Endothelial cell of umbilical vein (primary cell): ENCODE data around the gene PCDH17. TPM values are rescaled to one million over a fixed set of nuclear protein-coding genes. Genes with fewer than 3 reads are reported as not detected.

ENCODE experiments used
- BruUV-seq: library from RNA; stranded (reverse); fragments of 400-500 nt; replicated peaks from 2 replicates; lab custom pipeline; 2021; lab: Mats Ljungman, UMichigan
- CTCF ChIA-PET: fragments of 300-600, 350-600 bp; sonication (Branson Sonifier 250); formaldehyde crosslinking; loops from one replicate; lab custom pipeline; 2021; ENCODE audit warnings: antibody characterized with exemption, inconsistent platforms; lab: Charles Lee
- POLR2A ChIA-PET: fragments of 300-600, 350-600 bp; sonication (Branson Sonifier 250); formaldehyde crosslinking; loops from one replicate; lab custom pipeline; 2021; ENCODE audit warnings: antibody characterized with exemption, inconsistent platforms; lab: Charles Lee
- DNase-seq: peaks from one replicate; pipeline ENCODE4 v3.0.0-alpha.2; 2011; ENCODE audit warnings: low read depth, low spot score
- FAIRE-seq: peaks from 2 replicates; lab custom pipeline; 2011; peaks lifted over from hg19 to GRCh38; lab: Jason Lieb, UNC
- H2AFZ ChIP-seq: 2 replicates; pipeline ENCODE4 v1.6.0; 2012; ENCODE audit warnings: low read depth, low read length, control low read depth, inconsistent platforms
- H3K27ac ChIP-seq: 2 replicates; pipeline ENCODE4 v1.5.1; 2011; ENCODE audit warnings: low read depth, mild to moderate bottlenecking, control low read depth, low read length, moderate library complexity; ENCODE audit not compliant: insufficient read depth
- H3K27me3 ChIP-seq, 2 experiments: 2 replicates each; pipeline versions ENCODE4 v1.6.0 to v1.6.1; 2011; ENCODE audit warnings: low read length in 2 of 2, mixed read lengths in 1 of 2; ENCODE audit not compliant: control insufficient read depth in 2 of 2, insufficient read depth in 2 of 2
- H3K36me3 ChIP-seq, 2 experiments: 2 replicates in 1 of 2; 3 replicates in 1 of 2; pipeline ENCODE4 v1.5.1; 2011; ENCODE audit warnings: low read length in 2 of 2, mild to moderate bottlenecking in 1 of 2, moderate library complexity in 1 of 2; ENCODE audit not compliant: control insufficient read depth in 2 of 2, insufficient read depth in 2 of 2; ENCODE audit errors: extremely low read depth in 1 of 2
- H3K4me1 ChIP-seq: 3 replicates; pipeline ENCODE4 v1.5.1; 2011; ENCODE audit warnings: mild to moderate bottlenecking, low read length; ENCODE audit not compliant: control insufficient read depth, insufficient read depth; ENCODE audit errors: extremely low read depth
- H3K4me2 ChIP-seq: 2 replicates; pipeline ENCODE4 v1.6.1; 2011; ENCODE audit warnings: low read length, control low read depth, mixed read lengths; ENCODE audit not compliant: insufficient read depth
- H3K4me3 ChIP-seq, 3 experiments: fragments of 200-600 bp in 1 of 3; sonication (generic), shearing (Covaris generic) in 1 of 3; replicated peaks in 1 of 3; 2 replicates each; pipeline ENCODE4 v1.5.1; 2011 to 2016; ENCODE audit warnings: control low read depth in 3 of 3, low read length in 3 of 3, mild to moderate bottlenecking in 2 of 3, inconsistent platforms in 1 of 3, low read depth in 1 of 3, moderate library complexity in 1 of 3; ENCODE audit not compliant: insufficient read depth in 1 of 3
- H3K79me2 ChIP-seq: 2 replicates; pipeline ENCODE4 v1.6.0; 2012; ENCODE audit warnings: low read length, inconsistent platforms; ENCODE audit not compliant: control insufficient read depth, insufficient read depth
- H3K9ac ChIP-seq: replicated peaks from 2 replicates; pipeline ENCODE3; 2011; ENCODE audit warnings: low read length, control low read depth; ENCODE audit not compliant: insufficient read depth; ENCODE audit errors: extremely low read depth
- H3K9me1 ChIP-seq: replicated peaks from 3 replicates; pipeline ENCODE4 v1.6.0; 2011; ENCODE audit warnings: mild to moderate bottlenecking, low read length; ENCODE audit not compliant: control insufficient read depth, insufficient read depth; ENCODE audit errors: extremely low read depth
- H3K9me3 ChIP-seq: replicated peaks from 2 replicates; pipeline ENCODE4 v1.5.1; 2012; ENCODE audit warnings: low read length, inconsistent platforms; ENCODE audit not compliant: control insufficient read depth, insufficient read depth
- H4K20me1 ChIP-seq: replicated peaks from 2 replicates; pipeline ENCODE3; 2011; ENCODE audit warnings: mild to moderate bottlenecking, low read length; ENCODE audit not compliant: control insufficient read depth, insufficient read depth; ENCODE audit errors: extremely low read depth
- EZH2 ChIP-seq: IDR thresholded peaks from 2 replicates; pipeline ENCODE4 v1.6.1; 2012; ENCODE audit warnings: borderline replicate concordance, low read depth, mild to moderate bottlenecking, moderate library complexity, low read length, inconsistent platforms; ENCODE audit not compliant: severe bottlenecking
- FOS ChIP-seq: IDR thresholded peaks from 2 replicates; pipeline ENCODE4 v1.6.1; 2011; ENCODE audit warnings: mild to moderate bottlenecking, low read length, moderate library complexity, borderline replicate concordance; ENCODE audit not compliant: insufficient read depth
- GATA2 ChIP-seq: IDR thresholded peaks from 2 replicates; pipeline ENCODE4 v1.7.0; 2011; ENCODE audit warnings: low read depth, mild to moderate bottlenecking, moderate library complexity, mixed read lengths, low read length; ENCODE audit not compliant: insufficient read length, insufficient read depth
- JUN ChIP-seq: IDR thresholded peaks from 2 replicates; pipeline ENCODE4 v1.6.1; 2011; ENCODE audit warnings: borderline replicate concordance, low read depth; ENCODE audit not compliant: insufficient read length, insufficient read depth
- MAX ChIP-seq: IDR thresholded peaks from 2 replicates; pipeline ENCODE4 v1.6.1; 2011; ENCODE audit not compliant: insufficient read depth, insufficient read length
- MYC ChIP-seq: IDR thresholded peaks from one replicate; pipeline ENCODE4 v1.6.1; 2011; ENCODE audit warnings: mild to moderate bottlenecking, low read depth, low read length
- POLR2A ChIP-seq: IDR thresholded peaks from 2 replicates; pipeline ENCODE4 v1.6.1; 2012; ENCODE audit warnings: low read depth, mild to moderate bottlenecking, control low read depth, low read length
- POLR2AphosphoS5 ChIP-seq: IDR thresholded peaks from 2 replicates; pipeline ENCODE4 v1.6.1; 2012; ENCODE audit warnings: low read depth, mild to moderate bottlenecking, control low read depth, low read length, moderate library complexity; ENCODE audit not compliant: insufficient read depth
- dilution Hi-C: fragments of 300-500 bp; cut with MboI; formaldehyde crosslinking; loops from one replicate; pipeline ENCODE4 v1.15.0; 2019; ENCODE audit warnings: low sequenced_read_pairs; ENCODE audit not compliant: extremely low pct_ligation_motif_present
- intact Hi-C: fragments of 100-400 bp; cut with micrococcal nuclease; formaldehyde crosslinking; loops from one replicate; pipeline ENCODE4 v1.10.0; 2022
- polyA plus RNA-seq, 4 experiments: library from polyadenylated mRNA; depleted of rRNA in 3 of 4; stranded (reverse) in 3 of 4; unstranded in 1 of 4; fragments of >200 nt; gene quantifications; 2 replicates each; pipeline versions ENCODE4 v1.2.1 to v1.2.3, GENCODE V29; 2011 to 2012; ENCODE audit warnings: missing spikeins in 1 of 4
- total RNA-seq: library from RNA; stranded (reverse); gene quantifications from 2 replicates; pipeline ENCODE4 v1.2.3, GENCODE V29; 2021
- TF ChIP-seq, protein P1 (sequence below), 2 donors: IDR thresholded peaks; 1 replicate in 1 of 2; 2 replicates in 1 of 2; pipeline ENCODE4 v1.5.1; 2011; ENCODE audit warnings: low read length in 2 of 2, mild to moderate bottlenecking in 2 of 2, moderate library complexity in 2 of 2, control low read depth in 1 of 2, inconsistent platforms in 1 of 2, low read depth in 1 of 2; ENCODE audit not compliant: insufficient read depth in 1 of 2; ENCODE audit errors: extremely low read depth in 1 of 2

Gene PCDH17
- total and polyA plus RNA-seq, 2 donors (not counting 3 experiments of a cell fraction or from before 2014, with no cell fraction given) = 2.1 to 4.2 TPM

DNA sequence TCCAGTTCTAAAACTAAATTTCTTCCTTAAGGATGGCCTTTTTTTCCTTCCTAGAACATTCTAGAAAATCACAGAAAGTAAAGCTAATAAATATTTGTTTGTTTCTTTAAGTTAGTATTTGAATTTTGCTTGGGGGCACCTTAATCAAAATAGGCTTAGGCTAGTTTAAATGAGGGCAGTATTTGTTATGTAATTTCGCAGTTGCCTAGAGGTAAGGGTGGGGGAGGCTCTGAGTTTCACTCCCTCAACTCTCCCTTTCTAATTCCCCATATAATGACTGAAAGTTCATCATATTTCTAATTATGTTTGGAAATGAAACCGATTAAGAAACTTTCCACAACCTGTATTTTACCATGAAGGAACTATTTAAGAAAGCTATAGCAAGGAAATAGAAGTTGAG, 40.6 kb downstream of the PCDH17 start:
- Histone ChIP-seq H3K27me3 (no peaks in the 10 kb centered on the region), H3K4me3 (no peak overlapping the region), H4K20me1 (no peaks in the 10 kb centered on the region), H3K36me3 (no peaks in the 10 kb centered on the region), H3K79me2 (no peaks in the 10 kb centered on the region), H3K4me1 (no peaks in the 10 kb centered on the region), H3K27ac (no peak overlapping the region), H2AFZ (no peak overlapping the region), H3K9me1 (no peaks in the 10 kb centered on the region), H3K9ac (no peak overlapping the region), H3K4me2 (no peak overlapping the region), H3K9me3 (no peaks in the 10 kb centered on the region)
- POLR2A ChIA-PET = no interaction called here
- FAIRE-seq = no peak
- BruUV-seq = no TSS peak
- intact Hi-C loops = no loop called here
- CTCF ChIA-PET = interaction anchor here (0.9 to 1.9 kb wide), 2 partner anchors 8 to 39 kb away, joined by 4 to 6 read pairs; no protein-coding TSS in a partner anchor
- dilution Hi-C loops = no loop called here
- no peak for TF ChIP-seq MYC
- TF ChIP-seq JUN = no peak
- no peak for TF ChIP-seq GATA2
- TF ChIP-seq POLR2AphosphoS5 = no peak
- no peak for TF ChIP-seq EZH2
- TF ChIP-seq POLR2A = no peak
- no peak for TF ChIP-seq MAX
- no peak for TF ChIP-seq FOS
- TF ChIP-seq, protein P1, sequence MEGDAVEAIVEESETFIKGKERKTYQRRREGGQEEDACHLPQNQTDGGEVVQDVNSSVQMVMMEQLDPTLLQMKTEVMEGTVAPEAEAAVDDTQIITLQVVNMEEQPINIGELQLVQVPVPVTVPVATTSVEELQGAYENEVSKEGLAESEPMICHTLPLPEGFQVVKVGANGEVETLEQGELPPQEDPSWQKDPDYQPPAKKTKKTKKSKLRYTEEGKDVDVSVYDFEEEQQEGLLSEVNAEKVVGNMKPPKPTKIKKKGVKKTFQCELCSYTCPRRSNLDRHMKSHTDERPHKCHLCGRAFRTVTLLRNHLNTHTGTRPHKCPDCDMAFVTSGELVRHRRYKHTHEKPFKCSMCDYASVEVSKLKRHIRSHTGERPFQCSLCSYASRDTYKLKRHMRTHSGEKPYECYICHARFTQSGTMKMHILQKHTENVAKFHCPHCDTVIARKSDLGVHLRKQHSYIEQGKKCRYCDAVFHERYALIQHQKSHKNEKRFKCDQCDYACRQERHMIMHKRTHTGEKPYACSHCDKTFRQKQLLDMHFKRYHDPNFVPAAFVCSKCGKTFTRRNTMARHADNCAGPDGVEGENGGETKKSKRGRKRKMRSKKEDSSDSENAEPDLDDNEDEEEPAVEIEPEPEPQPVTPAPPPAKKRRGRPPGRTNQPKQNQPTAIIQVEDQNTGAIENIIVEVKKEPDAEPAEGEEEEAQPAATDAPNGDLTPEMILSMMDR (IDR thresholded peaks at IDR 0.05; ENCODE audit: extremely low read depth in 1 of 2, insufficient read depth in 1 of 2, low read depth in 1 of 2, low read length in 2 of 2) = no peak
- DNase-seq = no peak
